ENCODE measurements around the gene LTBP4.

- TF ChIP-seq, protein P1, sequence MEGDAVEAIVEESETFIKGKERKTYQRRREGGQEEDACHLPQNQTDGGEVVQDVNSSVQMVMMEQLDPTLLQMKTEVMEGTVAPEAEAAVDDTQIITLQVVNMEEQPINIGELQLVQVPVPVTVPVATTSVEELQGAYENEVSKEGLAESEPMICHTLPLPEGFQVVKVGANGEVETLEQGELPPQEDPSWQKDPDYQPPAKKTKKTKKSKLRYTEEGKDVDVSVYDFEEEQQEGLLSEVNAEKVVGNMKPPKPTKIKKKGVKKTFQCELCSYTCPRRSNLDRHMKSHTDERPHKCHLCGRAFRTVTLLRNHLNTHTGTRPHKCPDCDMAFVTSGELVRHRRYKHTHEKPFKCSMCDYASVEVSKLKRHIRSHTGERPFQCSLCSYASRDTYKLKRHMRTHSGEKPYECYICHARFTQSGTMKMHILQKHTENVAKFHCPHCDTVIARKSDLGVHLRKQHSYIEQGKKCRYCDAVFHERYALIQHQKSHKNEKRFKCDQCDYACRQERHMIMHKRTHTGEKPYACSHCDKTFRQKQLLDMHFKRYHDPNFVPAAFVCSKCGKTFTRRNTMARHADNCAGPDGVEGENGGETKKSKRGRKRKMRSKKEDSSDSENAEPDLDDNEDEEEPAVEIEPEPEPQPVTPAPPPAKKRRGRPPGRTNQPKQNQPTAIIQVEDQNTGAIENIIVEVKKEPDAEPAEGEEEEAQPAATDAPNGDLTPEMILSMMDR (optimal IDR thresholded peaks at IDR 0.05 in 1 of 3, IDR thresholded peaks at IDR 0.05 in 1 of 3, conservative IDR thresholded peaks at IDR 0.05 in 1 of 3; ENCODE audit: extremely low read depth in 1 of 3, insufficient read depth in 2 of 3, low read length in 3 of 3): no peak
- no peak for TF ChIP-seq EZH2 (IDR thresholded peaks at IDR 0.05; ENCODE audit: low read length)
These were observed 65.8 kb downstream of the LTBP4 start for GRCh38 chr19:40666803-40667438.
